GM19099 (cell line): Measurements from ENCODE around the gene CST7.

Source experiments
- POLR2A ChIP-seq: IDR thresholded peaks from 3 replicates; pipeline ENCODE4 v1.6.1; 2011; ENCODE audit warnings: low read depth; ENCODE audit not compliant: insufficient read length; ENCODE audit errors: extremely low read depth

Gene CST7

DNA sequence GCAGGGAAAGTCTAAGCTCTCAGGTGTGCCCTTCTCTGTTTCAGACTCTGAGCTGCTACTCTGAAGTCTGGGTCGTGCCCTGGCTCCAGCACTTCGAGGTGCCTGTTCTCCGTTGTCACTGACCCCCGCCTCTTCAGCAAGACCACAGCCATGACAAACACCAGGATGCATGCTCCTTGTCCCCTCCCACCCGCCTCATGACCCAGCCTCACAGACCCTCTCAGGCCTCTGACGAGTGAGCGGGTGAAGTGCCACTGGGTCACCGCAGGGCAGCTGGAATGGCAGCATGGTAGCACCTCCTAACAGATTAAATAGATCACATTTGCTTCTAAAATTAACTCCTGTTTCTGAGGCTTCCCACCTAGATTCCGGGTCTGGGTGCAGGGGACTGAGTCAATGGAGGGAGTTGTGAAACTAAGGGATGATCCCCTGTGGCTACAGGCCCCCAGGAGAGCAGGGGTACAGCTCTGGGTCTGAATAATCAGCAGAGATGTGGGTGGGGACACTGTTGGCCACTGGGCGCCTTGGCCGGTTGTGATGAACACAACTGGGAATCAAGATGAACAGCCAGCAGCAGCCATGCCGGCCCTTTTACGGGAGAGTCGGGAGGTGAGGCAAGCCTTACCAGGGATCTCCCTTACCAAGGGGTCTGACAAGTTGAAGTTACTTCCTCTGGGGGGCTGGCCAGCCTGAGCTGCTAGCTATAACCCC, 10.7 kb downstream of the CST7 start:
- no peak for TF ChIP-seq POLR2A

DNA sequence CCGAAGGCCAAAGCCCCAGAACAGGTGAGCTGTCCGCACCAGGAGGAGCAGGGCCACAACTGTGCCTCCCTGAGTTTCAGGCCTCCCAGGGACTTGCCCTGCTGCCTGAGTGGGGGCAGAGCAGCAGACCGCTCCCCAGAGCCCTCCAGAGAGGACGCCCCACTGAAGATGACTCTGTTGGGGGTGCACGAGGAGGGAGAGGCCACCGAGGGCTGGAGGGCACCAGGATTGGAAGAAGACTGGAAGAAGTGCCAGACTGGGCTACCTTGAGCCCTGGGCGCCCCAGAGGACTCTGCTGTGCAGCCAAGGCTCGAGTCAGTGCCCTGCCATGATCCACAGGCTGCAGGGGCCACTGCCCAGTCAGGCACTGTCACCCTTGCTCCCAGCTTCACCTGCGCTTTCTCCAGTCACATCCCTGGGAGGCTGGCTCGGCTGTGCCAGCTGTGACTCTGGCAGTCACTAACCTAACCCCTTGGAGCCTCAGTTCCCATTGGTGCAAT, 11.3 kb downstream of the CST7 start:
- TF ChIP-seq POLR2A = no peak

DNA sequence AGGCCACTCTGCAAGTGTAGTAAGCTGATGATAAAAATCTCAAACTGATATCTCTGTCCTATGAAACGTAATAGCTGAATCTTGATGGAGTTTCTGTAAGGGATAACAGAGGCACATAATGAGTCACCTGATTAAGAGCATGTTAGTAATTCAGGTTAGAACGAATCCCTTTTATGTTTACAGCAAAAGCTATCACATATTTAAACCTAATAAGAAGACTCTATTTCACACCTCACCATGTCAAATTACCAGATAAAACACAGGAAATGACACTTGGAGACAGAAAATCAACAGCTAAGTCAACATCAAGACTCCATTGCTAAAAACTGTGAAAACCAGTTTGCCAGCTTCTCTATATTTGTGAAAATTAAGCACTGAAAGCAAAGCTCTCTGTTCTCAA, 11.8 kb downstream of the CST7 start:
- no peak for TF ChIP-seq POLR2A

DNA sequence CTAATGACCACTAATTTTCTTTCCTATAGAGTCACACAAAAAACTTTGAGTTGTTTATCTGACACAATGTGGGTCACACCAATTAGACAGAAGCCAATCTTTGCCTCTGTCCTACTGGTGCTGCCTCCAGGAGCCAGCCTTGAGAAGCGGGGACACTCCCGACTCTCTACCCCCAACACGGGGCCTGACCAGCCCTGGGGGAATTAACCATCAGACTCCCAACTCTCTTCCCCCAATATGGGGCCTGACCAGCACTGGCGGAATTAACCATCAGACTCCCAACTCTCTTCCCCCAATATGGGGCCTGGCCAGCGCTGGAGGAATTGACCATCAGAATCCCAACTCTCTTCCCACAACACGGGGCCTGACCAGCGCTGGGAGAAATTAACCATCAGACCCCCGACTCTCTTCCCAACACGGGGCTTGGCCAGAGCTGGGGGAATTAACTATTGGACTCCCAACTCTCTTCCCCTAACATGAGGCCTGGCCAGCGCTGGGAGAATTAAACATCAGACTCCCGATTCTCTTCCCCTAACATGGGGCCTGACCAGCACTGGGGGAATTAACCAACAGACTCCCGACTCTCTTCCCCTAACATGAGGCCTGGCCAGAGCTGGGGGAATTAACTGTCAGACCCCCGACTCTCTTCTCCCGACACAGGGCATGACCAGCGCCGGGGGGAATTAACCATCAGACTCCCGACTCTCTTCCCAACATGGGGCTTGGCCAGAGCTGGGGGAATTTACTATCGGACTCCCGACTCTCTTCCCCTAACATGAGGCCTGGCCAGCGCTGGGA, 12.5 kb downstream of the CST7 start:
- no peak for TF ChIP-seq POLR2A

DNA sequence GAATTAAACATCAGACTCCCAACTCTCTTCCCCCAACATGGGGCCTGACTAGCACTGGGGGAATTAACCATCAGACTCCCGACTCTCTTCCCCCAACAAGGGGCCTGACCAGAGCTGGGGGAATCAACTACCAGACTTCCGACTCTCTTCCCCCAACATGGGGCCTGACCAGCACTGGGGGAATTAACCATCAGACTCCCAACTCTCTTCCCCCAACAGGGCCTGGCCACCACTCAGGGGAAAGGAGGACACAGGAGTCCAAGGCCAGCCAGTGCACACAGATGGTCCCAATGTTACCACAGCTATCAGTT, 13.1 kb downstream of the CST7 start:
- TF ChIP-seq POLR2A = no peak

DNA sequence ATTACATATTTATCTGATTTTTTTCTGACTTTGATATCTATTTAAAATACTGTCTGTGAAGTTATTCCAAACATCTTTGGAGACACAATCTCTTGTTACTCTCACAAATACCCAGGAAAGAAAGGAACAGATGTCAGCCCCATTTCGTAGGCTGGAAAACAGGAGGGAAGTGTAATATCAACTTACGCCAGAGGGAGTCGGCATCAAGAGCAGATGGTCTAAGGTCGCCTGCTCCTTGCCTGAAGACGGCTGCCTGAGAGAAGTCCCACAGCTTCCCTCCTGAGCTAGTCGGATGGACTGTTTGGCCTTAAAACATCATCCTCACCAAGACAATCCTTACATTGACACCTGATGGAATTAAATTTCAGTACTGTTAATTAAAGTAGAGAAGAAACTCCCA, 13.4 kb downstream of the CST7 start:
- TF ChIP-seq POLR2A = no peak

DNA sequence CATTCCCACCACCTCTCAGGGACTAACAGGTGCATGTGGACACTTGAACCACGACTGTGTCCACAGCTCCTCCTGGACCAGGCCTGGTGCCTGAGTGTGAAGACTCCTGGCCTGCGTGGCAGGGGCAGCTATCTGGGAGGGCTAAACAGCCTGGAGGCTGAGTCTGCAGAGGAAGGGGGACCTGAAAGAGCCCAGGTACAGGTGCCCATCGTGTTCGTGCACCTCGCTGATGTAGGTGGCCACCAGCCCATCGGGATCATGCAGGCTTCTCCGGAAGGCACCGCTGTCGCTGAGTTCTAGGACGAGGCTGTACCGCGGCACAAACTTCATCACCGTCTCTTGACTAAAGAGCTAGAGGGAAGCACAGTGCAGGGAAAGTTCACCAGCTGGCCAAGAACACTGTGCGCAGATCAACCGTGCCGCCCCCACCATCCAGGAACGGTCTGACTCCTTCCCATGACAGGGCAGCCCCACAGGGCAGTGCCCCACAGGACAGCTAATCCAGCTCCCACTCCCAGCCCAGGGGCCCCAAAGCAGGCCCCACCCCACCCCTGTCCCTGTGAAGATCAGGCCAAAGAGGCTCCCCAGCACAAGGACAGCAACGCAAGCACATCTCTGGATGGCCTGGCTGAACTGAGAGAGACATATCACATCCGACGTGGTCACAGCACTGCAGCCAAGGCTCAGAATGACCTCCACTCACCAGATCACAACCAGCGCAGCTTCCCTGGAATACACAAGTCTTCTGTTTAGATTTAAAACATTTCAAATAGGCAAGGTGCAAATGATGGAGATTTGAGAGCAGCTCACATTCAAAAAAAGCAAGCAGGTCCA, 14.8 kb downstream of the CST7 start:
- no peak for TF ChIP-seq POLR2A

DNA sequence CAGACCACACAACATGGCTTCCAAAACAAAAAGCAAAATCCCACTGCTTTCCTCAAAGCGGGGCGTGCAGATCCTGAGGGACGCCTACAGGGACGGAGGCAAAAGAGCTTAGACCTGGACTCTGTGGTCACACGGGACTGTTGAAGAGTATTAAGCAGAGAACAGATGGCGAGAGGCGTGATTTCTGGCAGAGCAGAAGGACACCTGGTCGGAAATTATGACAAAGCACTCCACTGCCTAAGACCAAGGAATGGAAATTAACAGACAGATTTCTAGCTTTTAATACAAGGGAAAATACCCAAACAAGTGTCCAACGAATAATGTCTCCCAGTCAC, 15.4 kb downstream of the CST7 start:
- TF ChIP-seq POLR2A = no peak

DNA sequence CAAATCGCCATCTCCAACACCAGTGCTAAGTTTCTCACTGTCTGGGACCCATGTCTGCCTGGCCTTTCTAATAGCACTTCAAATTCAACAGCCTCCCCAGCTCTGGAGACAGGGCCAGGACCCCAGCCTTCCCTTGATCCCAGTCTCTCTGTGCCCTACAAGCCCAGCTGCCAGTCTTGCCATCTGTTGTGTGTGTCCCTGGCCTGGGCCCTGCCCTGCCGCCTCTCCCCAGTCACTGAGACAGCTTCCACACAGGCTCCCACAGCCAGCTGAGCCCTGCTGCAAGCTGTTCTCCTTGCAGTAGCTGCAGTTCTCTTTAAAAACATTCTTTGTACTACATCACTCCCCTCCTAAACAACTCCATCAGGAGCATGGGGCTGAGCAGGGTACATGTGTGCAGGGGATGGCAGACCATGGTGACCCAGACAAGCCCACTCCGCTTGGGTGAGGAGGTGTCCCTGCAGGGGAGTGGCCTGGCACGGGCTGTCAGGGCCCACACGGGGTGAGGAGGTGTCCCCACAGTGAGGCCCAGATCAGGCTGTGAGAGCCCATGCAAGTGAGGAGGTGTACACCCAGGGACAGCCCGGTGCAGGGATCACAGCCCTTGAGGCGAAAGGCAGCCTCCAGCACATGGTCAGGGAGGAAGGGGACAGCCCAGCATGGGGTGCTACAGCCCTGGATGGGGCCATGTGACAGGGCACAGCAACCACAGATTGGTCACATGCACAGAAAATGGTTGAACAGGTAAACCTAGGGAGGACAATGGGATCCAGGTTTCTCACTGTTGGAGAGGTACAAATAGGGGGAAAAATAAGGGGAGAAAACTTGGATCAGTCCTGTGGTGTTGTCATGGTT, 16.2 kb downstream of the CST7 start:
- TF ChIP-seq POLR2A = no peak

DNA sequence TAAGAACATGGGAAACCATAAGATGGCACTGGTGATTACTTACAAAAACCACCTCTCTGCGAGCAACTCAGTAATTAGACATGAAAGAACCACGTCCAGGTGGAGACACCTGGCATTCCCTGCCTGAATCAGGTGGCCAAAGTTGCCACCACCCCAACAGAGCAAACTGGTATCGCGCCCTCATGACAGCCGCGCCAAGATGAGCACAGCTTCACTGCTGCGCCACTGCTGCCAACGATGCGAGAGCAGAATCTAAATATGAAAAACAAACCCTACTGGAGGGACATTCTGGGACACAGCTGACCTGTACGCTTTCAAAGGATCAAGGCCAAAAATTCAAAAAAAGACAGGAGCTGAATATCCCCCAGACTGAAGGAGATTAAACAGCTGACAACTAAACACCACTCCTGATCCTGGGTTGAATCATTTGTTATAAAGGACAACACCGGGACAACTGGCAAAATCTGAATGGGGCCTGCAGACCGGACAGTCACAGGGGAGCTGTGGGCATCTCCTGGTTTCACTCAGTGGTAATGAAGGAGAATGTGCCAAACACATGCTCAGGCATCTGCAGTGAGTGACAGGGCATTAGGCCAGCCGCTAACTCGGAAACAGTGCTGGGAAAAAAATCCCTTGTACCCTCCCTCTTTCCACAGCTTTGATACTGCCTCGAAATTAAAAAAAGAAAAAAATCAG, 17.4 kb downstream of the CST7 start:
- no peak for TF ChIP-seq POLR2A

DNA sequence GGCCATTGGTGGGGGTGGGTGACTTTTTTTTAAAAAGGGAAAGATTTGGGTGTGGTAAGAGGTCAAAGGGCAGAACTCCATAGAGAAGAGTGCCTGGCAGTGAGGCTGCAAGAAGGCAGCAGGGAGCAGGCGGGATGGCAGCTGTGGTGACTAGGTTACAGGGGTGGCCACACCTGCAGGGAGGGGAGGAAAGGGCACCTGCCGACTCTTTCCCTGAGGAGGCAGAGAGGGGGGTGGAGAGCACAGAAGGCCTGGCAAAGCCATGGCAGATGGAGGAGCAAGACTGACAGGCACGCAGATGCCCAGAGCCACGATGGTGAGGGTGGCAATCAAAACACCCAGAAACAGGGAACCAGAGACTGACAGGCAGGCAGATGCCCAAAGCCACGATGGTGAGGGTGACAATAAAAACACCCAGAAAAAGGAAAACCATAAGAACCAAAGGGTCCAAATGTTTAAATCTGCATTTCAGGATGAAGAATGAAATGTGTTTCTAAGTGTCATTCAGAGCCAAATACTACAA, 19.3 kb downstream of the CST7 start:
- no peak for TF ChIP-seq POLR2A

DNA sequence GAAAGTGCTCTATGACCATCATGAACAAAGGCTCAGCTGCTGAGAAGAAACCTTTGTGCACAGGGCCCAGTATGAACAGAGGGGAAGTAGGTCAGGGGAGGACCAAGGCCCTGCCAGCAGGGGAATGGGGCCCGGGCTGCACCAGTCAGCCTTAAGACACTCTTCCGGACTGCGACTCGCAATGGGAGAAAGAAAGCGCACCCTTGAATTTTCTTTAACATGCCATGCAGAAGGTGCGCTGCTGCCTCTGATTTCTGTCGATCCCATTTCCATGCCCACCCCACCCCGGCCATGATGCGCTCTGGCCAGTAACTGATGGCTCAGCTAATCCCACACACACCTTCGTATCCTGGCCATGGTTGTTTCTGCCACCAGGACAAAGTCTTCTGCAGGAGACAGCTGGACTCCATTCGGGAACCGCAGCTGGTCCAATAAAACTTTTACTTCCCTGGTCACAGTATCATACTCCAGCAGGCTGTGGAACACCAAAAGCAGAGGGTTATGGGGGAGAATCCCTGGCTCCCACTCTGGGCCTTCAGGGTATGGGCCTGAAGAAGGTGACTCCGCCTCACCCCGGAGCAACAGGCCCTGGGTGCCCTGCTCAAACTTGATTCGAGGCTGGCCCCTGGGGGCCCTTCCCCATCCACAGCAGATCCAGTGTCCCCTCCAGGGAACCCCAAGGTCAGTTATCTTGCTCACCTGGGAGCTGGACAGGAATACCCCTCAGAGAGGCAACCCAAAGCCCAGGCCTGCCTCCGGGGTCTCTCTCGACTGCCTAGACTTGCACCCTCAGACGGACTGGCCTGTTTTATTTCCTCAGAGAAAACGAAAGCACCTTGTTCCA, 20.3 kb downstream of the CST7 start:
- no peak for TF ChIP-seq POLR2A

DNA sequence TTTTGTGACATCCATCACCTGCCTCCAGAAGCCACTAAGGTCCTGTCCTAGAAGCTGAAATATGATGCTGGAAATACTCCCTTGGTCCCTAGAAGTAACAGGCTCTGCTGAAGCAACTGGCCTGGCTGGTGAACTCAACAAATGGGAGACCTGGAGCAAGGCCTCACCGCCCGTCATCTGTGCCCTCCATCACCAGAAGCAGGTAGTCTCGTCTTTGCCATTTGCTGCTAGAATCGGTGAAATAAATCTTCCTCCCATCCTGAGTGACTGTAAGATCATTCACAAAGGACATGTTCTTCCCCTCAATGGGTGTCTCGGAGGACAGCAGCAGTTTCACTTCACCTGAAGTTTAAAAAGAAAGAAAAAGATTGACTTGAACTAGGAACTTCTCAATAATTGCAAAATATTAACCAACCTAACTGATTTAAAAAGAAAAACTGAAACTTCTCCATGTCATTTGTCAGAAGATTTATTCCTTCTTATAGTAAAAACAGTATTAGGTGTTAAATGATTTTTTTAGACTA, 21.0 kb downstream of the CST7 start:
- TF ChIP-seq POLR2A = no peak
